ENCODE results near the gene BIRC5.

The BIRC5 gene

DNA sequence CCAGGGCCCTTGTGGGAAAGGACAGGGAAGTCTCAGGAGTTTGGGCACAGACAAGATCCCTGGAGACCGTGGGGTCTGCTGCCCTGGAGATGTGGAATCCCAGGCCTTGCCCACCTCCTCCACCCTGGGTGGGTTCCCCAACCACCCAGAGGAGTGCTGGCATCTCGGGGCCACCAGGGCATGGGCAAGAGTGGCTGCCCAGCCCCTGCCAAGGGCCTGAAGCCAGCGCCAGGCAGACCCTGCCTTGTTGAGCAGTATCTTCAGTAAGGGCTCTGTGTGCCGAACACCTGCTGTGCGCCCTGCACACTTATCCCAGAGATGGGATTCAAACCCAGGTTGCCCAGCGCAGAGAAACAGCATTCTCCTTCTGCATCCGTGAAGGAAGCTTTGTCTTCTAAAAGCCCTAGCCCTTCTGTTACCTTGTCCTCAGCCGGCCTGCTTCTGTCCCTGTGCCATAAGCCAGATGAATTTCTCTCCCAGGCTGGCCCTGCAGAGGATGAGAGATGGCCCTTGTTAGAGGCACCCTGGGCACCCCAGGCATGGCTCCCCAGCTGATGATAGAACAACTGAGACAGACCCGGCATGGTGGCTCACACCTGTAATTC, 49.8 kb downstream of the BIRC5 start:
- Histone ChIP-seq H3K4me3 (no peak overlapping the region), H3K9me3 (no peaks in the 10 kb centered on the region), H3K36me3 (no peaks in the 10 kb centered on the region), H3K27me3 (peaks cover 0 to 17% of the 10 kb centered on the region in 2 donors), H3K27ac (no peak overlapping the region), H3K4me1 (no peaks in the 10 kb centered on the region)
- no peak for DNase-seq
- TF ChIP-seq, protein P1, sequence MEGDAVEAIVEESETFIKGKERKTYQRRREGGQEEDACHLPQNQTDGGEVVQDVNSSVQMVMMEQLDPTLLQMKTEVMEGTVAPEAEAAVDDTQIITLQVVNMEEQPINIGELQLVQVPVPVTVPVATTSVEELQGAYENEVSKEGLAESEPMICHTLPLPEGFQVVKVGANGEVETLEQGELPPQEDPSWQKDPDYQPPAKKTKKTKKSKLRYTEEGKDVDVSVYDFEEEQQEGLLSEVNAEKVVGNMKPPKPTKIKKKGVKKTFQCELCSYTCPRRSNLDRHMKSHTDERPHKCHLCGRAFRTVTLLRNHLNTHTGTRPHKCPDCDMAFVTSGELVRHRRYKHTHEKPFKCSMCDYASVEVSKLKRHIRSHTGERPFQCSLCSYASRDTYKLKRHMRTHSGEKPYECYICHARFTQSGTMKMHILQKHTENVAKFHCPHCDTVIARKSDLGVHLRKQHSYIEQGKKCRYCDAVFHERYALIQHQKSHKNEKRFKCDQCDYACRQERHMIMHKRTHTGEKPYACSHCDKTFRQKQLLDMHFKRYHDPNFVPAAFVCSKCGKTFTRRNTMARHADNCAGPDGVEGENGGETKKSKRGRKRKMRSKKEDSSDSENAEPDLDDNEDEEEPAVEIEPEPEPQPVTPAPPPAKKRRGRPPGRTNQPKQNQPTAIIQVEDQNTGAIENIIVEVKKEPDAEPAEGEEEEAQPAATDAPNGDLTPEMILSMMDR (IDR thresholded peaks at IDR 0.05): no peak
- intact Hi-C loops (cut with DNase I; ENCODE audit: low total_unique reads): no loop called here

DNA sequence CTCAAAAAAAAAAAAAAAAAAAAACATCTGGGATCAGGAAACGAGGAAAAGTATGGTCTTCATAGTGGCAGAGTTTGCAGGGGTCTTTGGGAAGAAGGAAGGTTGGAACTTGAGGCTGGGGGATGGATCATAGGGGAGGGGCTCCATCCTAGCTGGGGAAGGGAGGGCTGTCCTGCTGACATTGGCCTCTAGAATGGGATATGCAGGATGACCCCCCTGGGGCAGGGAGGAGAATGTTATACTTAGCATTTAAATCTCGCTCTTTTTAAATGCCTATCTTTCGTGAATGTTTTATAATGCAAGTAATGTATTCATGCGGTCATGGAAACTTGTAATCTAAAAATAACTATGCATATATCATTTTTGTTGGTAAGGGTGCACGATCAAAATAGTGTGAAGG, 50.5 kb downstream of the BIRC5 start:
- Histone ChIP-seq H3K4me1 (no peaks in the 10 kb centered on the region), H3K27me3 (peaks cover 0 to 20% of the 10 kb centered on the region in 2 donors), H3K27ac (no peak overlapping the region), H3K36me3 (no peaks in the 10 kb centered on the region), H3K9me3 (no peaks in the 10 kb centered on the region), H3K4me3 (no peak overlapping the region)
- TF ChIP-seq, protein P1 (IDR thresholded peaks at IDR 0.05): no peak
- no peak for DNase-seq
- intact Hi-C loops (cut with DNase I; ENCODE audit: low total_unique reads): no loop called here

DNA sequence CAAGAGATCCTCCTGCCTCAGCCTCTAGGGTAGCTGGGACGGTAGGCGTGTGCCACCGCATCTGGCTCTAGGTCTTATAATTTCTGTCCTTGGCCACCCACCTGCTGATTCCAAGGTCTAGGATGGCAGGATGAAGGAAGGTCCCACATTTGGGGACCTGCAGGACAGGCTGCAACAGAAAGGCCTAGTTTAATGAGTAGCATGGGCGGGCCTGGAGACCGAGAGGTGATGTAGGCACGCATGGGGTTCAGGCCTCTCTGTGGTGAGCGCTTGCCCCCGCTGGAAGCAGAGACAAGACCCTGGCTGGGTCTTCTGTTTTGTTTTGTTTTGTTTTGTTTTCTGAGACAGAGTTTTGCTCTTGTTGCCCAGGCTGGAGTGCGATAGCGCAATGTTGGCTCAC, 51.1 kb downstream of the BIRC5 start:
- TF ChIP-seq, protein P1 (IDR thresholded peaks at IDR 0.05): no peak
- H3K27ac ChIP-seq: no peak overlapping the region
- peaks cover 0 to 25% of the 10 kb centered on the region in 2 donors for H3K27me3 ChIP-seq
- H3K4me1 ChIP-seq: no peaks in the 10 kb centered on the region
- intact Hi-C loops (cut with DNase I; ENCODE audit: low total_unique reads): no loop called here
- no peak overlapping the region for H3K4me3 ChIP-seq
- no peak for DNase-seq
- no peaks in the 10 kb centered on the region for H3K36me3 ChIP-seq
- H3K9me3 ChIP-seq: no peaks in the 10 kb centered on the region

DNA sequence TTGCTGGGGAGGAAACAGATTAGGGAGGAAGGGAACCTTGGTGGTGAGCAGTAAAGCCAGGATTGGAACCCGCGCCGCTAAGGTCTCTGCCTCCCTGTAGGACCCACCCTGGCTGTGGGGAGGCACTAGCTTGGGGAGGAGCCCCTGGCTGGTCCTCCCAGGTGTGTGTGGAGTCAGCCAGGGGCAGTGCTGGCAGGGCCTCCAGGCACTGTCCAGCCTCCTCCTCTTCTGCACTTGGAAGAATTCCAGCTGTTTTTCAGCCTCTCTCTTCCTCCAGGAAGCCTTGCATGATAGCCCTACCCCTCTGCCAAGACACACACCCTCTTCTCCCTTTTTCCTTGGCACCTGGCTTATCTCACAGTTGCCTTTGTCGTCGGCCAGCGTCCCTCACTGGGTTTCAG, 52.2 kb downstream of the BIRC5 start:
- intact Hi-C loops (cut with DNase I; ENCODE audit: low total_unique reads): no loop called here
- H3K36me3 ChIP-seq: no peaks in the 10 kb centered on the region
- H3K27me3 ChIP-seq: peaks cover 0 to 36% of the 10 kb centered on the region in 2 donors
- no peaks in the 10 kb centered on the region for H3K9me3 ChIP-seq
- H3K4me3 ChIP-seq: no peak overlapping the region
- H3K4me1 ChIP-seq: no peaks in the 10 kb centered on the region
- H3K27ac ChIP-seq: no peak overlapping the region
- no peak for DNase-seq
- TF ChIP-seq, protein P1 (IDR thresholded peaks at IDR 0.05): no peak

DNA sequence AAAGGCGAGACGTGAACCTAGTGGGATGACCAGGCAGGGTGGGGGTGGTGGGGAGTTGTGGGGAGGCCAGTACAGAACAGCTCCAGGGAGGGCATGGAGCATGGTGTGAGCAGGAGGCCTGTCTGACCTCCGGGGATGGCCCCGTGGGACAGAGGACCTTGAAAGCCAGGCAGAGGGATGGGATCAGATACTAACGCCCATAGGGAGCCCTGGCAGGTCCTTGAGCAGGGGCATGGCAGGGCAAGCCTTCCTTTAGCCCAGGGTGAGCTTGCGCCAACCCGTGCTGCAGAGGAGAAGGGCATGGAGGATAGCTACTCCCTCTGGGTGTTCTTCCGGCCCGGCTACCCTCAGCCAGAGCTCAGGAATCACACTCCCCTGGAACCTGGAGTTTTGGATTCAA, 52.7 kb downstream of the BIRC5 start:
- TF ChIP-seq, protein P1 (IDR thresholded peaks at IDR 0.05): no peak
- intact Hi-C loops (cut with DNase I; ENCODE audit: low total_unique reads): no loop called here
- no peaks in the 10 kb centered on the region for H3K36me3 ChIP-seq
- H3K27ac ChIP-seq: no peak overlapping the region
- H3K27me3 ChIP-seq: peaks cover 0 to 42% of the 10 kb centered on the region in 2 donors
- H3K9me3 ChIP-seq: no peaks in the 10 kb centered on the region
- H3K4me3 ChIP-seq: no peak overlapping the region
- no peaks in the 10 kb centered on the region for H3K4me1 ChIP-seq
- no peak for DNase-seq
